Hepatocyte (in vitro differentiated cells): ENCODE results near the gene TTC12.

ENCODE experiments used
- CTCF ChIP-seq: fragments of 200-600 bp; sonication (generic); IDR thresholded peaks from 2 replicates; pipeline ENCODE4 v1.5.1; 2016; ENCODE audit warnings: antibody characterized with exemption, mild to moderate bottlenecking; ENCODE audit not compliant: poor library complexity
- EZH2 ChIP-seq: fragments of 200-600 bp; sonication (generic); IDR thresholded peaks from 2 replicates; pipeline ENCODE4 v1.6.1; 2016; ENCODE audit warnings: antibody characterized with exemption, mild to moderate bottlenecking, borderline replicate concordance
- EZH2phosphoT487 ChIP-seq: fragments of 200-600 bp; sonication (generic); IDR thresholded peaks from one replicate; pipeline ENCODE4 v1.6.1; 2018; ENCODE audit warnings: antibody characterized with exemption, mild to moderate bottlenecking, low read depth, moderate library complexity; ENCODE audit not compliant: unreplicated experiment, severe bottlenecking

DNA sequence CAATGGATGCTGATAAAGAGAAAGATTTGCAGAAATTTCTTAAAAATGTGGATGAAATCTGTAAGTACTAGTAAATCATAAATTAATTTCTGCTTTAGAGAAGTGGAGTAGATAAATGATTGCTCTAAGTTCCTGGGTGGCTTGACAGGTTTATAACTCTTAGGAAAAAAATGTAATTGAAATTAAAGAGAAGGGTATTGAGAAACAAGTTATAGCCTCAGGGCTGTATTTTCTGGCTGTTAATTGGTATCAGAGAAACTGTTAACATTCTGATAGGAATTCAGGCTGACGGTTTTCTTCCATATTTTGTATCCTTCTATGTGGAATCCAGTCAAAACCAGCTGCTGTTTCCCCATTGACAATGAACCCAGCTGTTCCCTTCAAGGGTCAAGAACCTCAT is 1.9 kb downstream of the TTC12 start:
- TF ChIP-seq EZH2phosphoT487 (no peak), CTCF (no peak), EZH2 (no peak)
